OCI-LY1 (cell line): ENCODE data around the gene DYNC1H1.

Experiments
- H2AFZ ChIP-seq: fragments of 200-600 bp; sonication (generic), shearing (Covaris generic); 2 replicates; pipeline ENCODE4 v1.6.0; 2014; ENCODE audit warnings: antibody characterized with exemption, mild to moderate bottlenecking, low read length
- H3F3A ChIP-seq: fragments of 200-600 bp; sonication (generic), shearing (Covaris generic); 2 replicates; pipeline ENCODE4 v1.6.0; 2014; ENCODE audit warnings: mild to moderate bottlenecking, antibody characterized with exemption, low read length, moderate library complexity; ENCODE audit not compliant: insufficient read depth
- H3K27ac ChIP-seq: fragments of 200-600 bp; sonication (generic); 2 replicates; pipeline ENCODE4 v1.5.1; 2014; ENCODE audit warnings: low read length, mixed run types, mild to moderate bottlenecking, low read depth; ENCODE audit not compliant: poor library complexity, severe bottlenecking
- H3K27me3 ChIP-seq: fragments of 200-600 bp; sonication (generic); 2 replicates; pipeline ENCODE4 v1.6.0; 2014; ENCODE audit warnings: antibody characterized with exemption, mild to moderate bottlenecking, low read length, moderate library complexity; ENCODE audit not compliant: insufficient read depth
- H3K36me3 ChIP-seq: fragments of 200-600 bp; sonication (generic); 2 replicates; pipeline ENCODE4 v1.6.1; 2014; ENCODE audit warnings: mild to moderate bottlenecking, antibody characterized with exemption, low read length, moderate library complexity, mixed read lengths; ENCODE audit not compliant: insufficient read depth
- H3K4me1 ChIP-seq: fragments of 200-600 bp; sonication (generic); 2 replicates; pipeline ENCODE4 v1.5.1; 2014; ENCODE audit warnings: mild to moderate bottlenecking, low read length, moderate library complexity; ENCODE audit not compliant: insufficient read depth, severe bottlenecking
- H3K4me2 ChIP-seq: fragments of 200-600 bp; sonication (generic), shearing (Covaris generic); 2 replicates; pipeline ENCODE4 v1.6.1; 2014; ENCODE audit warnings: low read length
- H3K4me3 ChIP-seq: fragments of 200-600 bp; sonication (generic); 2 replicates; pipeline ENCODE4 v1.5.1; 2014; ENCODE audit warnings: low read length, low read depth, mild to moderate bottlenecking, mixed read lengths; ENCODE audit not compliant: poor library complexity, severe bottlenecking
- H3K79me2 ChIP-seq: fragments of 200-600 bp; shearing (Covaris generic); 2 replicates; pipeline ENCODE4 v1.6.1; 2016; ENCODE audit warnings: mixed run types, low read length, mixed read lengths; ENCODE audit not compliant: insufficient read depth
- H3K9ac ChIP-seq: fragments of 200-600 bp; sonication (generic), shearing (Covaris generic); 2 replicates; pipeline ENCODE4 v1.6.1; 2014; ENCODE audit warnings: mild to moderate bottlenecking, low read length, mixed read lengths
- H3K9me2 ChIP-seq: fragments of 200-600 bp; sonication (generic), shearing (Covaris generic); 2 replicates; pipeline ENCODE4 v1.6.1; 2014; ENCODE audit warnings: low read depth, mild to moderate bottlenecking, low read length, mixed read lengths
- H3K9me3 ChIP-seq: fragments of 200-600 bp; shearing (Covaris generic); 2 replicates; pipeline ENCODE4 v1.6.1; 2014; ENCODE audit warnings: low read length, mixed read lengths
- H4K20me1 ChIP-seq: fragments of 200-600 bp; sonication (generic), shearing (Covaris generic); 2 replicates; pipeline ENCODE4 v1.6.0; 2016; ENCODE audit warnings: mild to moderate bottlenecking, low read length; ENCODE audit not compliant: insufficient read depth
- EZH2 ChIP-seq: fragments of 200-600 bp; sonication (generic), shearing (Covaris generic); IDR thresholded peaks from 2 replicates; pipeline ENCODE4 v1.8.0; 2017; ENCODE audit warnings: borderline replicate concordance, mixed run types, mild to moderate bottlenecking, antibody characterized with exemption, low read length, moderate library complexity, mixed read lengths
- TF ChIP-seq, protein P1 (sequence below): fragments of 200-600 bp; sonication (generic), shearing (Covaris generic); IDR thresholded peaks from 2 replicates; pipeline ENCODE4 v1.5.1; 2017; ENCODE audit warnings: mild to moderate bottlenecking, antibody characterized with exemption, low read length, moderate library complexity, mixed read lengths

Gene DYNC1H1

DNA sequence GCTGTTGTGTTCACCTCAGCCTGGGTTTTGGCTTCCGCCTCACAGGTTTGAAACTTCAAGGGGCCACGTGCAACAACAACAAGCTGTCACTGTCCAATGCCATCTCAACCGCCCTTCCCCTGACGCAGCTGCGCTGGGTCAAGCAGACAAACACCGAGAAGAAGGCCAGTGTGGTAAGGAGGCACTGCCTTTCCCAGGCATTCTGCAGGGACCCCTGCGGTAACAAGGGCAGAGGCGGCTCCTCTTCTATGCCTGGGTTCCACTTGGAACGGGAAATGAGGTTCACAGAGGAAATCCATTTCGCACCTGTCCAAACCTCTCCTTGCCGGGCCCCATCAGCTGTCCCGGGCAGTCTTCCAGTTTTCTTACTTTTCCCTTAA, 85.6 kb downstream of the DYNC1H1 start:
- no peak overlapping the region for H2AFZ ChIP-seq
- H3K36me3 ChIP-seq = peaks cover 49% of the 10 kb centered on the region
- H3K4me1 ChIP-seq = no peaks in the 10 kb centered on the region
- H3K9me3 ChIP-seq = no peaks in the 10 kb centered on the region
- no peaks in the 10 kb centered on the region for H3K79me2 ChIP-seq
- H3K9me2 ChIP-seq = no peaks in the 10 kb centered on the region
- no peak overlapping the region for H3K27ac ChIP-seq
- no peak overlapping the region for H3K4me2 ChIP-seq
- H3K4me3 ChIP-seq = no peak overlapping the region
- H3K9ac ChIP-seq = no peak overlapping the region
- H3K27me3 ChIP-seq = no peaks in the 10 kb centered on the region
- no peaks in the 10 kb centered on the region for H4K20me1 ChIP-seq
- no peaks in the 10 kb centered on the region for H3F3A ChIP-seq
- no peak for TF ChIP-seq EZH2
- TF ChIP-seq, protein P1, sequence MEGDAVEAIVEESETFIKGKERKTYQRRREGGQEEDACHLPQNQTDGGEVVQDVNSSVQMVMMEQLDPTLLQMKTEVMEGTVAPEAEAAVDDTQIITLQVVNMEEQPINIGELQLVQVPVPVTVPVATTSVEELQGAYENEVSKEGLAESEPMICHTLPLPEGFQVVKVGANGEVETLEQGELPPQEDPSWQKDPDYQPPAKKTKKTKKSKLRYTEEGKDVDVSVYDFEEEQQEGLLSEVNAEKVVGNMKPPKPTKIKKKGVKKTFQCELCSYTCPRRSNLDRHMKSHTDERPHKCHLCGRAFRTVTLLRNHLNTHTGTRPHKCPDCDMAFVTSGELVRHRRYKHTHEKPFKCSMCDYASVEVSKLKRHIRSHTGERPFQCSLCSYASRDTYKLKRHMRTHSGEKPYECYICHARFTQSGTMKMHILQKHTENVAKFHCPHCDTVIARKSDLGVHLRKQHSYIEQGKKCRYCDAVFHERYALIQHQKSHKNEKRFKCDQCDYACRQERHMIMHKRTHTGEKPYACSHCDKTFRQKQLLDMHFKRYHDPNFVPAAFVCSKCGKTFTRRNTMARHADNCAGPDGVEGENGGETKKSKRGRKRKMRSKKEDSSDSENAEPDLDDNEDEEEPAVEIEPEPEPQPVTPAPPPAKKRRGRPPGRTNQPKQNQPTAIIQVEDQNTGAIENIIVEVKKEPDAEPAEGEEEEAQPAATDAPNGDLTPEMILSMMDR = no peak

GRCh38 chr14:102050625-102051024, 86.3 kb downstream of the DYNC1H1 start:
- H3K4me3 ChIP-seq = no peak overlapping the region
- H3F3A ChIP-seq = no peaks in the 10 kb centered on the region
- no peak overlapping the region for H3K9ac ChIP-seq
- no peak overlapping the region for H3K4me2 ChIP-seq
- H3K79me2 ChIP-seq = no peaks in the 10 kb centered on the region
- H3K36me3 ChIP-seq = peaks cover 49% of the 10 kb centered on the region
- no peak overlapping the region for H3K27ac ChIP-seq
- TF ChIP-seq EZH2 = no peak
- TF ChIP-seq, protein P1 = no peak
- no peaks in the 10 kb centered on the region for H4K20me1 ChIP-seq
- H2AFZ ChIP-seq = no peak overlapping the region
- H3K27me3 ChIP-seq = no peaks in the 10 kb centered on the region
- no peaks in the 10 kb centered on the region for H3K9me3 ChIP-seq
- H3K9me2 ChIP-seq = no peaks in the 10 kb centered on the region
- H3K4me1 ChIP-seq = no peaks in the 10 kb centered on the region

GRCh38 chr14:102052522-102052921, 88.1 kb downstream of the DYNC1H1 start:
- H4K20me1 ChIP-seq = no peaks in the 10 kb centered on the region
- no peak overlapping the region for H3K4me3 ChIP-seq
- no peak for TF ChIP-seq EZH2
- TF ChIP-seq, protein P1 = no peak
- H3K9me3 ChIP-seq = no peaks in the 10 kb centered on the region
- H3K79me2 ChIP-seq = no peaks in the 10 kb centered on the region
- H3K9ac ChIP-seq = no peak overlapping the region
- H3K4me1 ChIP-seq = no peaks in the 10 kb centered on the region
- no peaks in the 10 kb centered on the region for H3K9me2 ChIP-seq
- no peak overlapping the region for H3K27ac ChIP-seq
- no peaks in the 10 kb centered on the region for H3K27me3 ChIP-seq
- no peaks in the 10 kb centered on the region for H3F3A ChIP-seq
- no peak overlapping the region for H2AFZ ChIP-seq
- H3K4me2 ChIP-seq = no peak overlapping the region
- peaks cover 44% of the 10 kb centered on the region for H3K36me3 ChIP-seq
